Uterus (tissue), 2 donors: ENCODE results near the gene JPH4.

Experiments
- POLR2A ChIP-seq, 2 donors: fragments of 450-650 bp; IDR thresholded peaks; one replicate each; pipeline ENCODE4 v1.6.1; 2016; ENCODE audit warnings: antibody characterized with exemption in 2 of 2, mild to moderate bottlenecking in 1 of 2, moderate library complexity in 1 of 2
- TF ChIP-seq, protein P1 (sequence below), 4 experiments: fragments of 200-600 bp in 2 of 4; fragments of 450-650 bp in 2 of 4; sonication (generic) in 2 of 4; IDR thresholded peaks; one replicate each; pipeline ENCODE4 v1.5.1; 2016 to 2019; ENCODE audit warnings: antibody characterized with exemption in 4 of 4, mild to moderate bottlenecking in 2 of 4, moderate library complexity in 1 of 4

DNA sequence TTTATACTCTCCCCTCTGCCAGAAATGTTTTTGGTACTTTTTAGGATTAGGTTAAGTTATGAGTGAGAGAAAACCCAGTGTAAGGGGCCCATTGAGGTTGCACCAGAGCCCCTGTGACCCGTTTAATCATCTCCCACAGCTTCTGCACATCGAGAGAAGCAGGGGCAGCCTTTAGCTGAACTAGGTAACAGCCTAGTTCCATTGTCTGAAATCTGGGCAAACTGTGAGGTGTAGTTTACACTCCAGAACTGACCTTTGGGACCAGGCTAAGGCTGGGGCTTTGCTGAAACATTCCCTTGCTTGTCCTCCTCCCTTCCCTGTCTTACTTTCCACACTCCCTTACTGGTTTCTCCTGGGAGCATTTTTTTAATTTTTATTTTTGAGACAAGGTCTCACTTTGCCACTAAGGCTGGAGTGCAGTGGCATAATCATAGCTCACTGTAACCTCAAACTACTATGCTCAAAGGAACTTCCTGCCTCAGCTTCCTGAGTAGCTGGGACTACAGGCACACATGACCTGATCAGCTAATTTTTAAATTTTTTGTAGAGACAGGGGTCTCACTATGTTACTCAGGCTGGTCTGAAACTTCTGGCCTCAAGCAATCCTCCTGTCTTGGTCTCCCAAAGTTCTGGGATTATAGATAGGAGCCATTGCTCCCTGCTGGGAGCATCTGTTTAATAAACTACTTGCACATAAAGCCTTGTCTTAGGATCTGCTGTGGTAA lies 31.7 kb upstream of the JPH4 start:
- TF ChIP-seq, protein P1, sequence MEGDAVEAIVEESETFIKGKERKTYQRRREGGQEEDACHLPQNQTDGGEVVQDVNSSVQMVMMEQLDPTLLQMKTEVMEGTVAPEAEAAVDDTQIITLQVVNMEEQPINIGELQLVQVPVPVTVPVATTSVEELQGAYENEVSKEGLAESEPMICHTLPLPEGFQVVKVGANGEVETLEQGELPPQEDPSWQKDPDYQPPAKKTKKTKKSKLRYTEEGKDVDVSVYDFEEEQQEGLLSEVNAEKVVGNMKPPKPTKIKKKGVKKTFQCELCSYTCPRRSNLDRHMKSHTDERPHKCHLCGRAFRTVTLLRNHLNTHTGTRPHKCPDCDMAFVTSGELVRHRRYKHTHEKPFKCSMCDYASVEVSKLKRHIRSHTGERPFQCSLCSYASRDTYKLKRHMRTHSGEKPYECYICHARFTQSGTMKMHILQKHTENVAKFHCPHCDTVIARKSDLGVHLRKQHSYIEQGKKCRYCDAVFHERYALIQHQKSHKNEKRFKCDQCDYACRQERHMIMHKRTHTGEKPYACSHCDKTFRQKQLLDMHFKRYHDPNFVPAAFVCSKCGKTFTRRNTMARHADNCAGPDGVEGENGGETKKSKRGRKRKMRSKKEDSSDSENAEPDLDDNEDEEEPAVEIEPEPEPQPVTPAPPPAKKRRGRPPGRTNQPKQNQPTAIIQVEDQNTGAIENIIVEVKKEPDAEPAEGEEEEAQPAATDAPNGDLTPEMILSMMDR (IDR thresholded peaks at IDR 0.05) = no peak
- no peak for TF ChIP-seq POLR2A (IDR thresholded peaks at IDR 0.05)
